HFFc6 (cell line): Measurements from ENCODE around the gene ELMO1. TPM values are rescaled to one million over a fixed set of nuclear protein-coding genes. Genes with fewer than 3 reads are reported as not detected.
A peak's percentile ranks its signal among the peaks of the same experiment; 100 is the strongest.

Source experiments
- DNase-seq: peaks from one replicate; pipeline ENCODE4 v3.0.0-alpha.2; 2018
- H3K27ac Mint-ChIP-seq: 2 replicates; pipeline ENCODE4 v1.8.0; 2020; ENCODE audit warnings: mild to moderate bottlenecking, mixed read lengths
- H3K27me3 Mint-ChIP-seq: 2 replicates; pipeline ENCODE4 v1.8.0; 2021; ENCODE audit warnings: mild to moderate bottlenecking, moderate library complexity, mixed read lengths; ENCODE audit not compliant: insufficient read depth
- H3K36me3 Mint-ChIP-seq: 2 replicates; pipeline ENCODE4 v1.8.0; 2021; ENCODE audit warnings: low read depth, mixed read lengths
- H3K4me1 Mint-ChIP-seq: 2 replicates; pipeline ENCODE4 v1.8.0; 2020; ENCODE audit warnings: low read depth, mixed read lengths
- H3K4me3 Mint-ChIP-seq: 2 replicates; pipeline ENCODE4 v1.8.0; 2020; ENCODE audit warnings: mild to moderate bottlenecking, moderate library complexity, mixed read lengths
- H3K9me3 Mint-ChIP-seq: 2 replicates; pipeline ENCODE4 v1.8.0; 2020; ENCODE audit warnings: mild to moderate bottlenecking, mixed read lengths
- total RNA-seq, 6 experiments: library from RNA; stranded (reverse); fragmentation: NEBNext Ultra II Directional; extraction: Animal tissue kit (Norgen Biotek cat#: 25700); gene quantifications; 2 replicates in 1 of 6; 3 replicates in 5 of 6; pipeline ENCODE4 v1.2.3, GENCODE V29; 2021
- TF ChIP-seq, protein P1 (sequence below): fragments of 200-600 bp; sonication (generic); IDR thresholded peaks from 2 replicates; pipeline ENCODE4 v1.5.0; 2021; ENCODE audit warnings: antibody characterized with exemption, mild to moderate bottlenecking

Gene ELMO1
- total RNA-seq, 6 experiments from 2014 or later: not detected

DNA sequence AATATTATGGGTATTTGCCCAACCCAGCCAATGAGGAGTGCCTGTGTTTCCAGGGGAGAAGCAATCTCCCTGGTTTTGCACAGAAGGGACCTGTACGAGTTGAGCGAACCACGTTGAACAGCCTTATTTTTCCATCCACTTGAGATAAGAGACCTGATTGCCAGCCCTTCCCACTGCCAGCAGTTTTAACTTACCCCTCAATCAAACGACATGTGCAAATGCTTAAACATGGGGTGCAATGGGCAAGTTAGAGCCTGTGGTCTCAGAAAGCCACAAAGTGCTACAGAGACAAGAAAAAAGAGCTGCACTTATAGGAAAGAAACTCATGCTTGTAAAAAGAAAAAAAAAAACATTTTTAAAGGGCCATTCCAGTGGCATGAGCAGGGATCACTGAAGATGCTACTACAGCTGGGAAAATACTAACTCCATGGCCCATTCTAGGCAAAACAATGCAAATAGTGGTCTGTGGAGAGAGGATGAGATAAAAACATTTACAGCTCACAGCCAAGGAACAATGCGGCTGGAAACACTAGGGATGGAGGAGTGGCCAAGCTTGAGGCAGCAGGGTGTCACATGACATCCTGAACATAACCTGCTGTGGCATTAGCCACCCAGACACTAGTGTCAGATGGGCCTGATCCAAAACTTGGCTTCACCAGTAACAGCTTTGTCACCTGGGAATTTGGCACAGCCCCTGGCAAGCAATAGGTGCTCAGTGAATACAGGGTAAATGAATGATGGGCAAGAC, 162.8 kb downstream of the ELMO1 start:
- H3K36me3 Mint-ChIP-seq: no peaks in the 10 kb centered on the region
- TF ChIP-seq, protein P1, sequence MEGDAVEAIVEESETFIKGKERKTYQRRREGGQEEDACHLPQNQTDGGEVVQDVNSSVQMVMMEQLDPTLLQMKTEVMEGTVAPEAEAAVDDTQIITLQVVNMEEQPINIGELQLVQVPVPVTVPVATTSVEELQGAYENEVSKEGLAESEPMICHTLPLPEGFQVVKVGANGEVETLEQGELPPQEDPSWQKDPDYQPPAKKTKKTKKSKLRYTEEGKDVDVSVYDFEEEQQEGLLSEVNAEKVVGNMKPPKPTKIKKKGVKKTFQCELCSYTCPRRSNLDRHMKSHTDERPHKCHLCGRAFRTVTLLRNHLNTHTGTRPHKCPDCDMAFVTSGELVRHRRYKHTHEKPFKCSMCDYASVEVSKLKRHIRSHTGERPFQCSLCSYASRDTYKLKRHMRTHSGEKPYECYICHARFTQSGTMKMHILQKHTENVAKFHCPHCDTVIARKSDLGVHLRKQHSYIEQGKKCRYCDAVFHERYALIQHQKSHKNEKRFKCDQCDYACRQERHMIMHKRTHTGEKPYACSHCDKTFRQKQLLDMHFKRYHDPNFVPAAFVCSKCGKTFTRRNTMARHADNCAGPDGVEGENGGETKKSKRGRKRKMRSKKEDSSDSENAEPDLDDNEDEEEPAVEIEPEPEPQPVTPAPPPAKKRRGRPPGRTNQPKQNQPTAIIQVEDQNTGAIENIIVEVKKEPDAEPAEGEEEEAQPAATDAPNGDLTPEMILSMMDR: no peak
- no peak overlapping the region for H3K4me3 Mint-ChIP-seq
- no peaks in the 10 kb centered on the region; the same call in 1 of the 2 replicates for H3K27me3 Mint-ChIP-seq
- no peaks in the 10 kb centered on the region for H3K4me1 Mint-ChIP-seq
- DNase-seq: no peak
- no peak overlapping the region for H3K27ac Mint-ChIP-seq
- H3K9me3 Mint-ChIP-seq: peaks cover 39% of the 10 kb centered on the region

DNA sequence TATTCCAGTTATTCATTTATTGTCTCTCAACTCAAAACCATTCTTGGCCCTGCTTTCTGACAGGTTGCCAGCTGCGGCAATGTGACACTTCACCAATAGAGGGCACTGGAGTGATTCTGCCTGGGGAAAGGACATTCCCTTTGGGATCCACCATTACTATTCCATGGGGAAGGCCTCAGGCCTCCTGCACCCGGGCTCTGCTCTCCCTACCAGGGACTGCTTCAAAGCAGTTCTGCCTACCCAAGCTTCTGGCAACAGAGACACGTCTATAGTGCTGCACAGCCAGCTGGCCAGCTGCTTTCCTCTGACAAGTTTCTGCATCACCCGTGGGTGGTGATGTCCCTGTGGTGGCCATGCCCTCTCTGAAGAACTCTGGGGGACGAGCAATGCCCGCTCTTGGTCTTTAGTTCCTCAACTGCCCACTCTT, 163.8 kb downstream of the ELMO1 start:
- DNase-seq: no peak
- Mint-ChIP-seq H3K27ac (no peak overlapping the region), H3K4me1 (no peaks in the 10 kb centered on the region), H3K4me3 (no peak overlapping the region), H3K27me3 (no peaks in the 10 kb centered on the region; the same call in 1 of the 2 replicates), H3K9me3 (peaks cover 49% of the 10 kb centered on the region), H3K36me3 (no peaks in the 10 kb centered on the region)
- TF ChIP-seq, protein P1: peak; percentile 36; the same call in 1 of the 2 replicates

DNA sequence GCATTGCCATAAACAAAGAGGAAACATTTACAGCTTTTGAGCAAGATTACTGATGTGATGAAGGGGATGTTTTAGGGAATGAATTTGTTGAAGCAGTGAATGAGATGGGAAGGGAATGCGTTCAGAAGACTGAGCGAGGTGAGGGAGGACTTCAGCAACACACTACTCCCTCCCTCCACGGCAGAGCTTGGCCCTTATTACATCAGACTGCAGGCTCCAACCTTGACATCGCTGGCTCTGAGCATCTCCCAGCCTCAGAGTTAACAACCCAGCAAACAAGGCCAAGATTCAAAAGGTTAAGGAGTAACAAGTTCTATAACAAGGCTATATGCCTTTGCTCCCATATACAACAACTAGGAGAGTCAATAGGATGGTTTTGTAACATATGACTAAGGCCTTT, 164.4 kb downstream of the ELMO1 start:
- no peak for DNase-seq
- Mint-ChIP-seq H3K27me3 (no peaks in the 10 kb centered on the region; the same call in 1 of the 2 replicates), H3K4me1 (no peaks in the 10 kb centered on the region), H3K27ac (no peak overlapping the region), H3K36me3 (no peaks in the 10 kb centered on the region), H3K9me3 (peaks cover 54% of the 10 kb centered on the region), H3K4me3 (no peak overlapping the region)
- TF ChIP-seq, protein P1: no peak

DNA sequence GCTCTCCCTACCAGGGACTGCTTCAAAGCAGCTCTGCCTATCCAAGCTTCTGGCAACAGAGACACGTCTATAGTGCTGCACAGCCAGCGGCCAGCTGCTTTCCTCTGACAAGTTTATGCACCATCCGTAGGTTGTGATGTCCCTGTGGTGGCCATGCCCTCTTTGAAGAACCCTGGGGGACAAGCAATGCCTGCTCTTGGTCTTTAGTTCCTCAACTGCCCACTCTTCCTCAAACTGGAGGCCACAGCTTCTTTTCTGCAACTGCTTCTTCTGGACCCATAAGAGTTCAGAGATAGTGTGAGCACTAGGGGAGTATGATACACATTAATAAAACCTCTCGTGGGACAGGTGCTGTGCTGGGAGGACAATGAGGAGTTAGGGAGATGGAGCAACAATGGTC, 164.9 kb downstream of the ELMO1 start:
- Mint-ChIP-seq H3K27me3 (no peaks in the 10 kb centered on the region; the same call in none of the 2 replicates), H3K36me3 (0 out of 2 replicates have a peak, but pooled peaks cover 1% of the 10 kb centered on the region), H3K27ac (no peak overlapping the region), H3K9me3 (peaks cover 60% of the 10 kb centered on the region), H3K4me3 (no peak overlapping the region), H3K4me1 (no peaks in the 10 kb centered on the region)
- DNase-seq: no peak
- TF ChIP-seq, protein P1: no peak

DNA sequence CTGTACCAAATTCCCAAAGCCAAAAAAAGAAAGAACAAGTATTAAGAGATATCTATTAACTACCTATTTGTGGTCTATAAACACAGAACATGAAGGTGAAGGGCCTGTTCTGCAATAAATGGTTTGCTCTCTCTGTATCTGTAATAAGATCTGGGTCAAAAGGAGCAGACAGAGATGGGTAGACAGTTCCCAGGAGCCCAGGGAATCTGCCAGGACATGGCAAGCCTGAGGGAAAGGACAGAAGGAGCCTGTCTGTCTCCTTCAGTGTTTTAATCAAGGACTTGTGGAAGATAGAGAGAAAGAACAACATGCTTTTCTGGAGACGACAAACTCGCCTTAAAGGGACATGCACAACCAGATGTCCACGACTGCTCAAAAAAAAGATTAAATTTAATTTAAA, 165.7 kb downstream of the ELMO1 start:
- H3K27me3 Mint-ChIP-seq: no peaks in the 10 kb centered on the region; the same call in none of the 2 replicates
- peaks cover 64% of the 10 kb centered on the region for H3K9me3 Mint-ChIP-seq
- DNase-seq: no peak
- TF ChIP-seq, protein P1: no peak
- no peak overlapping the region for H3K27ac Mint-ChIP-seq
- no peaks in the 10 kb centered on the region for H3K4me1 Mint-ChIP-seq
- no peak overlapping the region for H3K4me3 Mint-ChIP-seq
- 0 out of 2 replicates have a peak, but pooled peaks cover 4% of the 10 kb centered on the region for H3K36me3 Mint-ChIP-seq
